G401 (cell line): ENCODE results near the gene SIRT4. TPM values are rescaled to one million over a fixed set of nuclear protein-coding genes. Genes with fewer than 3 reads are reported as not detected.

Source experiments
- DNase-seq: peaks from one replicate; pipeline ENCODE4 v3.0.0-alpha.2; 2015; ENCODE audit warnings: low spot score
- in situ Hi-C: cut with HindIII; loops from 2 replicates; pipeline ENCODE4 v1.10.0; 2016; ENCODE audit warnings: low sequenced_read_pairs, mixed read lengths
- total RNA-seq: library from RNA; depleted of rRNA; stranded (reverse); fragments of >200 nt; shearing (Covaris generic); gene quantifications from 2 replicates; pipeline ENCODE4 v1.2.3, GENCODE V29; 2014; rRNA removed

SIRT4 gene
- total RNA-seq, 1 experiment from 2014 or later: 2.9 TPM

GRCh38 chr12:120358412-120359100, 56.4 kb downstream of the SIRT4 start:
- in situ Hi-C loops: no loop called here

GRCh38 chr12:120359128-120359527, 57.0 kb downstream of the SIRT4 start:
- in situ Hi-C loops: no loop called here
- no peak for DNase-seq

More at GRCh38 chr12:120358412-120359100, 56.4 kb downstream of the SIRT4 start:
- no peak for DNase-seq

DNA sequence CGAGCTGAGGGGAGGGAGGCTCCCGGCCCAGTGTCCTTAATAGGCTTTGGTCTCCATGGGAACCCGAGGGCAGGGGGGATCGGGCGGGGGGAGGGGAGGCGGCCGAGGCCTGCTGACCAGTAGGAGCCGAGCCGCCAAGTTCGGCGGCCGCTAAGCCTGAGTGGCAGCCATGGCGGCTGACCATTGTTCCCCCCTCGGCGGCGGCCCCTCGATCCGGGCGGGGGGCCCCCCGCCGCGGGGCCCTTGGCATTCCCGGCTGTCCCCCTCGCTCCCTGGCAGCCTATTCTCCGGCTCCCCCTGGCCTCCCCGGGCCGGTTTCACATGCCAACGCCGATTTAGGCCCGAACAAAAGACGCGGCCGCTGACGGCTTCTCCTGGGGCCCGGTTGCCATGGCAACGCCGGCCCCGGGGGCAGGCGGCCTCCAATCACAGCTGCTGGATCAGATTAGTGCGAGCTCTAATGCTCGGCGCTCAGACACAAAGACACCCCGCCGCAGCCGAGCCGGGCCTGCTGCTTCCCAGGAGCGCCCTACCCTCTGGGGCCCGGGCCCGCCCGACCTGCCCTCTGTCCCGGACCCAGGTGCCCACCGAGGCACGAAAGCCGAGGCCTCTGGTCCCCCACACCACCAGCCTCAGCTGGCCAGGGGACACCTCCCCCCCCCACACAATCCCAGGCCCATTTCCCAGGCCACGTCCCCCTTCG, 59.5 kb downstream of the SIRT4 start:
- in situ Hi-C loops: no loop called here
- peak; percentile 88 for DNase-seq

Other genes starting within 250 kb of the SIRT4 start
- 50.1 and 52.7 TPM in 2 replicates for gene RAB35, start 185.6 kb upstream of the SIRT4 start, total RNA-seq
- gene GCN1, start 107.6 kb upstream of the SIRT4 start, total RNA-seq: 65.2 and 79.0 TPM in 2 replicates
- gene RPLP0, start 101.2 kb upstream of the SIRT4 start, total RNA-seq: 6,017 and 6,466 TPM in 2 replicates
- gene PXN, start 36.6 kb upstream of the SIRT4 start, total RNA-seq: 18.8 and 24.5 TPM in 2 replicates
- gene RNU4-2, start 10.4 kb upstream of the SIRT4 start, total RNA-seq: not detected in 2 replicates
- gene RNU4-1, start 9.1 kb upstream of the SIRT4 start, total RNA-seq: not detected in 2 replicates
- not detected in 2 replicates for gene PLA2G1B, start 25.5 kb downstream of the SIRT4 start, total RNA-seq
- gene MSI1, start 66.8 kb downstream of the SIRT4 start, total RNA-seq: 6.3 and 24.6 TPM in 2 replicates
- 487 and 568 TPM in 2 replicates for gene COX6A1, start 135.8 kb downstream of the SIRT4 start, total RNA-seq
- 90.3 and 118 TPM in 2 replicates for gene TRIAP1, start 144.1 kb downstream of the SIRT4 start, total RNA-seq
- 34.3 and 42.3 TPM in 2 replicates for gene GATC, start 144.1 kb downstream of the SIRT4 start, total RNA-seq
- gene SRSF9, start 167.4 kb downstream of the SIRT4 start, total RNA-seq: 338 and 491 TPM in 2 replicates
- 541 and 568 TPM in 2 replicates for gene DYNLL1, start 193.8 kb downstream of the SIRT4 start, total RNA-seq
- gene COQ5, start 226.8 kb downstream of the SIRT4 start, total RNA-seq: 34.3 and 45.5 TPM in 2 replicates
- 83.7 and 115 TPM in 2 replicates for gene RNF10, start 232.0 kb downstream of the SIRT4 start, total RNA-seq